ENCODE results near the gene SLC7A4.

The SLC7A4 gene

DNA sequence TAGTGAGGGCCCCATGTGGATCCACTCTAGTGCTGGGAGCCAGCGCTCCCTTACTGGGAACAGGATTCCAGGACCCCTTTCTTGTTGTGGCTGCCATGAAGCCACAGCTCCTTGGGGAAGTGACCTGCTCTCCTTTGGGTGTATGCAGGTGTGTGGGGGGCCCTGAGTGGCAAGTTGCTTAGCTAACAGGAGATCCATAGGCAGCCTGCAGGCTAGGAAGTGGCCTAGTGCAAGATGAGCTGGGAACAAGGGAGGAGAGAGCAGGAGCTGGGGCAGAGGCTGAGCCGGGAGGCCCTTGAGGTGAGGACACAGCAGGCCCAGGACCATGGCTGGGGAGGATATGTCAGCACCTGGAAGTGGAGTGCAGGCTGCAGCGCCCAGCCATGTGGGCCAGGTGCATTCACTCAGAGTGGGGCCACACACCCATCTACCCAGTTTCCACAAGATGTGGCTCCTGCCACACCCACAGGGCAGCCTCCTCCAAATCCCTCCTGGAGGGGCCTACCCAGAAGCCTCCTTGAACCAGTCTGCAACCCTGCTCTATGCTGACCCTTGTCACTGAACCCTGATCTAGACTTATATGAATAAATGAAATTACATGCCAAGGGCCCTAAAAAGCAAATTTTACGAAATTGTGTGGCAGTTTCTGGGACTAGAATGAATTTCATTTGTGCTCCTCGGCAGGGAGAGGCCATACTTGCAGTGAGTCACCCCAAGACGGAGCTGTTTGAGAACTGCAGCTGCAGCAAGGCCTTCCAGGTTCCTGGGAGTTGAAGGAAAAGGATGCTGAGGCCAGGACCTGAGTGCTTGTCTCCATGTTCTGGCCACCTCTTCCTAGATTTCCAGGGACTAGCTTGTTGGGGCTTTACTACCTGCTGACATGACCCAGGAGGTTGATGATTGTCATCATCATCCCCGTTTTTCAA, 33.7 kb downstream of the SLC7A4 start:
- no peak for DNase-seq (ENCODE audit: low spot score)

DNA sequence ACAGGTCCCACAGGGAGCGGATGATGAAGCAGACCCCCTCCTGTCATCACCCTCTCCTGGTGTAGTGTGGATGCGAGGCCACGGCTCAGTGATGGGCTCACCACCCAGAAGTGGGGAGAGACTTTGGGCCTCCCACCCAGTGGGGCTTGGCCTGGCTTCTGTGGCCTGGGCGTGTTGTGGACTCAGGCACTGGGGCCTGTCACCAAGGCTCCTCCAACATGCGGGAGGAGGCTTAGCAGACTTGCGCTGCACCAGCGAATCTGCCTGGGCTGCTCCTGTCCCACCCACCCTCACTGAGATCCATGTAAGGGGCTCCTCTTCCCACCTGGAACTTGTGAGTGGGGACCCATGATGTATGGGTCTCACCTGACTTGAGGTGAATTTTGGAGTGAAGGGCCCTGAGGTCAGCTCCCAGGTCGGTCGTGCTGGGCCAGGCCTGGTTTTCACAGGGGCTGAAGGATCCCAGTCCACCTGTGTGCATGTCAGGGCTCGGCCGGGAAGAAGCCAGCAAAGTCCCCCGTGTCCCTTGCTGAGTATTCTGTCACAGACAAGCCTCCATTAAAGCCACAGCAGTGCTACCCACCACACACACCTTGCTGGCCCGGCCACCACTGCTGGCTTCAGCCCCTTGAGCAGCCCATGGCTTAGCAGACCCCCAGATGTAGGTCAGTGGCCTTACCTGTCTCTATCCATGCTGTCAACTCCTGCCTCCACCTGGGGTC, 34.7 kb downstream of the SLC7A4 start:
- DNase-seq (ENCODE audit: low spot score): no peak

DNA sequence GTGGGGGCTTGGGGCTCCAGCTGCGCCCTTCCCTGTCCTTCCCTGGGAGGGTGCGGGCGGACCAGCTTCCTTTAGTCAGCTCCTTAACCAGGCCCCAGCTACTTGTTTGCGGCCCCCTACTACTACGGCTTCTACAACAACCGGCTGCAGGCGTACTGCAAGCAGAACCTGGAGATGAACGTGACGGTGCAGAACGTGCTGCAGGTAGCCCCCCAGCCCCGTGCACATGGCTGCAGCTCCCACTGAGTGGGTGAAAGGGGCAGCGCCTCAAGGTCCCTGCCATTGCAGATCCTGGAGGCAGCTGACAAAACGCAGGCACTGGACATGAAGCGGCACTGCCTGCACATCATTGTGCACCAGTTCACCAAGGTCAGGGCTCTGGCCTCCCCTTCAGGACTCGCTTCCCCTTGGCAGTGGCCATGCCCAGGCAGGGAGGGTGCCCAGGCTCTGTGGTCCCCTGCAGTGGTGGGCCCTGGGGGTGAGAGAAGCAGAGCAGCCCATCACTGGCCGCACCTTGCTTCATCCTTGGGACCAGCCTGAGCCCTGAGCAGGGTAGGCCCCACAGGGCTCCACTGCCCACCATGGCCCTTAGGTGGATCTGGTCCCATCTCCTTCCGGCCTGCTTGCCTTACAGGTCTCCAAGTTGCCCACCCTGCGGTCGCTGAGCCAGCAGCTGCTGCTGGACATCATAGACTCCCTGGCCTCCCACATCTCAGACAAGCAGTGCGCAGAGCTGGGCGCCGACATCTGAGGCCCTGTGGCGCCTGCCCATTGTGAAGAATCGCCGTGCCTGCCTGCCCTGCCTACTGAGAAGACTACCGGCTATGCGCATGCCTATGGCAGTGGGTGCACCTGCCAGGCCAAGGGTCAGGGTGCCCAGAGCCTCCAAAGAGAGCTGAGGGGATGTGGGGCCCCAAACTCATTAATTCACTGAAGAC, 35.5 kb downstream of the SLC7A4 start:
- DNase-seq (ENCODE audit: low spot score): no peak

DNA sequence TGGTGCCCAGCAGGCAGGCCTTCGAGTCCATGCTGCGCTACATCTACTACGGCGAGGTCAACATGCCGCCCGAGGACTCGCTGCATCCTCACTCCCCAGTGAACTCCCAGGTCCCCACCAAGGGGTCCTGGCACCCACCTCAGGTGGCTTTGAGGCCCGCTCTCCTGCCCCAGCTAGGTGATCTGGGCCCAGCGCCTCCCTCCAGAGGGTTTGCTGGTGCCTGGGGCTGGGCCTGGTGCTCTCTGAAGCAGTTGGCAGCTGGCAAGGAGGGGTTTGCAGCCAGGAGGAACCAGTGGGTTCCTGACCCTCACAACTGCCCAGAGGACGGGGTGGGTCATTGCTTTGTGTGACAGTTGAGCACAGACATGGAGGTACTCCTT, 36.3 kb downstream of the SLC7A4 start:
- DNase-seq (ENCODE audit: low spot score): no peak

DNA sequence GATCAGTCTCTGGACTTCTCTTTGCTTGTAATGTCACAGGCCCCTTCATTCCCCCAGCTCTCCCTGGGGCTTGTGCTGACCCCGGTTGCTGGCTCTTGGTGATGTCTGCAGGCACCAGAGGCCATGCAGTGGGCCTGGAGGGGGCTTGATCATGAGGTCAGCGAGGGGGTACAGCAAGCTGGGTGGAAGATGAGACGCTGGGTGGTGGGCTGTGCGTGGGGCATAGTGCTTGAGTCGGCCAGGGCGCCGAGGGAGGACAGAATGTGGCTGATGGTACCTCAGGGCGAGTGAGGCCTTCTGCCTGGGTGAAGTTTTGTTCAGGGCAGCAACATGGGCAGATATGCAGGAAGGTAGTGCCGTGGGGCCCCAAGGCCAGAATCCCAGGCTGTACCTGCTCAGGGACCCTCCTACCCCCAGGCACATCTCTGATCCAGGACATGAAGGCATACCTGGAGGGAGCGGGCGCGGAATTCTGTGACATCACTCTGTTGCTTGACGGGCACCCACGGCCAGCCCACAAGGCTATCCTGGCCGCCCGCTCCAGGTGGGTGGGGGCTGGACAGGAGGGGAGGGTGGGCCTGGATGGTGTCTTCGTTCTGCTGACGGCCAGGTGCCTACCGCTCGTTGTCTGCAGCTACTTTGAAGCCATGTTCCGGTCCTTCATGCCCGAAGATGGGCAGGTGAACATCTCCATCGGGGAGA, 36.9 kb downstream of the SLC7A4 start:
- DNase-seq (ENCODE audit: low spot score): no peak

DNA sequence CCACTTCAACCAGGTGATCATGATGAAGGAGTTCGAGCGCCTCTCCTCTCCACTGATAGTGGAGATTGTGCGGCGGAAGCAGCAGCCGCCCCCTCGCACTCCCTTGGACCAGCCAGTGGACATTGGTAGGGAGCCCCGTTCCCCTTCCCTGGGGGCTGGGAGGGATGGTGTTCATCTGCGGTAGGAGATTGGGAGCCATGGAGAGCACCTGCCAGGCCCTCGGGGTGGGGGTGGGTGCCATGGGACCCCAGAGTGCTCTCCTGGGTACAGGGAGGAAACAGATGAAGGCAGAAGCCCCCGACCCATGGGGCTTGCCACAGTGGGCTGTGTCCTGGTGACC, 37.5 kb downstream of the SLC7A4 start:
- DNase-seq (ENCODE audit: low spot score): no peak

DNA sequence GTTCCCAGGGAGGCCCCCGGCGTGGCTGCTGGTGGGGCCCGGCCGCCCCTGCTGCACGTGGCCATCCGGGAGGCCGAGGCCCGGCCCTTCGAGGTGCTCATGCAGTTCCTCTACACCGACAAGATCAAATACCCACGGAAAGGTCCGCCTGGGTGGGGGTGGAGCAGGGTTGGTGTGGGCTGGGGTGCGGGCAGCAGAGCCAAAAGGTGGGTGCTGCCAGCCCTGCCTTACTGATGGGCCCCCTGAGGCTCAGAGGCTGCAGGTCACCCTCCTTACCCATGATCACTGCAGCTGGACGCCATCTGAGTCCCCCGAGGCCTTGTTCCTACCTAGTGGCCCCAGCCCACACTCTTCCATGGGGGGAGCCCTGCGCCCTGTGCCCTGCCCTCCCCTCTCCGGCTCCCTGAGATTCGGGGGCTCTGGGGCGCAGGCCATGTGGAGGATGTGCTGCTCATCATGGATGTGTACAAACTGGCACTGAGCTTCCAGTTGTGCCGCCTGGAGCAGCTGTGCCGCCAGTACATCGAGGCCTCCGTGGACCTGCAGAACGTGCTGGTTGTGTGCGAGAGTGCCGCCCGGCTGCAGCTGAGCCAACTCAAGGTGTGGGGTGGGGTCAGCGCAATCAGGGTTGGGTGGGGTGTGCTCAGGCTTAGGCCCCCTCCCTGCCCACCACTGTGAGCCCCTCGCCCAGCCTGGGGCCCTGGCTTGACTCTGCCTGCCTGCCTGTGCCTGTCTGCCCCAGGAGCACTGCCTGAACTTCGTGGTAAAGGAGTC, 38.0 kb downstream of the SLC7A4 start:
- DNase-seq (ENCODE audit: low spot score): no peak

DNA sequence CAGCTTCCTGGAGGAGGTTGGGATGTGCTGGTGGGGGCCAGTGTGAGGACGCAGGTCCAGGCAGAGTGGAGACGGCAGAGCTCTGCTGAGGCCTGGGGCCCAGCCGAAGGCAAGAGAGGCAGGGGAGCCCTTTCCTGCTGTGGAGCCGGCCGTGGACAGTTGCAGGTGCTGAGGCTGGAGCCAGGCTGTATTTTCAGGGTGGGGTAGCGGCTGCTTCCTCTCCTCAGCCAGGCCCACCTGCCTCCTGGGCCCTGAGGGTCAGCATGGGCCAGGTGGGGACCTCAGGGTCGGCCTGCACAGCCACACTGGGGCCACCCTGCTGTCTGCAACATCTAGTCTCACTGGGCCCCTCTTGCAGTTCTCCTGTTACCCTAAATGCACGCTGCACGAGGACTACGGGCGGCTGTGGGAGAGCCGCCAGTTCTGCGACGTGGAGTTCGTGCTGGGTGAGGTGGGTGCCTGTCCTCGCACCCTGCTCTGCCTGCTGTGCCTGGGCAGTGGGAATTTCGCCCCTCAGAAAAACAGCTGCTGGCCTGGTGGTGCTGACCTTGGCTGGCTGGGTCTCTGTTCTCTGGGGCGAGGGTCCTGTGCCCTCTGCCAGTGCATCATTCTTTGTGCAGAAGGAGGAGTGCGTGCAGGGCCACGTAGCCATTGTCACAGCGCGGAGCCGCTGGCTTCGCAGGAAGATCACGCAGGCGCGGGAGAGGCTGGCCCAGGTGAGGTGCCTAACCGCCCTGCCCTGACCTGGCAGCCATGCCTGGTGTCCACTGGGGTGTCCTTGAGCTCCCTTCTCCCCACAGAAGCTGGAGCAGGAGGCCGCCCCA, 38.8 kb downstream of the SLC7A4 start:
- DNase-seq (ENCODE audit: low spot score): no peak

DNA sequence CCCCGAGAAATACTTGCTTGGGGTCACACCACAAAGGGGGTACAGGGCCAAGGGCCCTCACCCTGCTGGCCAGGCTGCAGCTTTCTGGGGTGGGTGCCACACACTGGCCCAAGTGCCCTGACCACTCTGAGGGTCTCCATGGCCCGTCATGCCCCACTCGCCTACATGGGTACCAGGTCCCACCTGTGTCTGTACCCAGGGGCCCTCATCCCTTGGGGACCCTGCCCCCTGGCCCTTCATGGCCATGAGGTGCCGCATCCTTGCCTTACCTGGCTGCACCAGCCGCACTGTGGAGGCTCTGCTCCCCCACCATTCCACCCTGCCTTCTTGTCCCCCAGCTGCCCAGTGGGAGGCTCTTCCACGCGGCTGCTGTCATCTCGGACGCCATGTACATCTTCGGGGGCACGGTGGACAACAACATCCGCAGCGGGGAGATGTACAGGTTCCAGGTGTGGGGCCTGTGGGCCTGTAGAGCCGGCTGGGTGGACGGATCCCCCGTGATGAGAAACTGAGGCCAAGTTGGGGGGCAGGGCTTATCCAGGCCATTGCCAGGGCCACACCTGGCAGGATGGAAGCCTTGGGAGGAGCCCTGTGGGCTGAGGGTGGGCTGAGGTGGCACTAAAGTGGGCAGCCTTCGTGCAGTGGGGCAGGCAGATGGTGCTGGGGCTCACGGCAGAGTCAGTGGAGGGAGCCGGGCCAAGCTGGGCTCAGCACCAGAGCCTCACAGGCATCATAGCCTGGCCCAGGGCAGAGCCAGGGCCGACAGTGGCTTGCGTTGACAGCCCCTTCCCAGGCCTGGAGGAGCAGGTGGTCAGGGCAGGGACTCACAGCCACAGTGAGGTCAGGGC, 39.7 kb downstream of the SLC7A4 start:
- no peak for DNase-seq (ENCODE audit: low spot score)

DNA sequence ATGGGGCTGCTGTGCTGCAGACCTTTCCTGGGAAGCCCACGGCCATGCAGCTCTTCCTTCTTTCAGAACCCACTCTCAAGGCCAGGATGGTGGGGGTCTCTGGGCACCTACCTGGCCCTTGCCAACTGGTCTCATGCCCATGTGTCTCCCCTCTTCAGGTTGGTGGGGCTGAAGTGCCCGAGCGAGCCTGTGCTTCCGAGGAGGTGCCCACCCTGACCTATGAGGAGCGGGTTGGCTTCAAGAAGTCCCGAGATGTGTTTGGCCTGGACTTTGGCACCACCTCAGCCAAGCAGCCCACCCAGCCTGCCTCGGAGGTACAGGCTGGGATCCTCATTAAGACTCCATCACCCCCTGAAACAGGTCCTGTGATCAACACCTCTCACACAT, 40.3 kb downstream of the SLC7A4 start:
- no peak for DNase-seq (ENCODE audit: low spot score)

DNA sequence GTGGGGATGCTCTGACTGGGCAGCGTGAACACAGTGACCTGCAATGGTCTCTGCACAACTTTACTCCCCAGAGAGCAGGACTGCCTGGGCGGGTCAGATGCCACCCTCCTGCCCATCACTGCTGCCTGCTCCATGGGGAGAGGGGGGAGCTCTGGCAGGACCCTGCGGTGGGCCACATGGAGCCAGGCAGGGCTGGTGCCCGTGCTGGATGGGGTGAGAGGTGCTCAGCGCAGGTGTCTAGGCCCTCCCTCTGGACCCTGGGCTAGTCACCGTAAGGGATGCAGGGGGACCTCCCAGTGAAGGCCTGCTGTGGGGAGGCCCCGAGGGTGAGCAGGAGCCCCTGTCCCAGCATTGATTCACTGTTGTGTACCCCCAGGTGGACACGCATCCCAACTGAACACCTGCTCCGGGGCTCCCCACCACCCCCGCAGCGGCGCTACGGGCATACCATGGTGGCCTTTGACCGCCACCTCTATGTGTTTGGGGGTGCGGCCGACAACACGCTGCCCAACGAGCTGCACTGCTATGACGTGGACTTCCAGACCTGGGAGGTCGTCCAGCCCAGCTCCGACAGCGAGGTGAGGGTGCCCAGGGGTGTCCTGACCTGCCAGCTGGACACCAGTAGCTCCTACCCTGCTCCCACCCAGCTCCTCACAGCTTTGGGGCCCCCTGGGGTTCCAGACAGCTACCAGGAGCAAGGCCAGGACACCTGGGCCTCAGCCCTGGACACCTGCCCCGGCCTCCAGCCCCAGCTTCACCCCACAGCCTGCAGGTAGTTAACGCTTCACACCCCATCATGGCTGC, 40.9 kb downstream of the SLC7A4 start:
- no peak for DNase-seq (ENCODE audit: low spot score)

DNA sequence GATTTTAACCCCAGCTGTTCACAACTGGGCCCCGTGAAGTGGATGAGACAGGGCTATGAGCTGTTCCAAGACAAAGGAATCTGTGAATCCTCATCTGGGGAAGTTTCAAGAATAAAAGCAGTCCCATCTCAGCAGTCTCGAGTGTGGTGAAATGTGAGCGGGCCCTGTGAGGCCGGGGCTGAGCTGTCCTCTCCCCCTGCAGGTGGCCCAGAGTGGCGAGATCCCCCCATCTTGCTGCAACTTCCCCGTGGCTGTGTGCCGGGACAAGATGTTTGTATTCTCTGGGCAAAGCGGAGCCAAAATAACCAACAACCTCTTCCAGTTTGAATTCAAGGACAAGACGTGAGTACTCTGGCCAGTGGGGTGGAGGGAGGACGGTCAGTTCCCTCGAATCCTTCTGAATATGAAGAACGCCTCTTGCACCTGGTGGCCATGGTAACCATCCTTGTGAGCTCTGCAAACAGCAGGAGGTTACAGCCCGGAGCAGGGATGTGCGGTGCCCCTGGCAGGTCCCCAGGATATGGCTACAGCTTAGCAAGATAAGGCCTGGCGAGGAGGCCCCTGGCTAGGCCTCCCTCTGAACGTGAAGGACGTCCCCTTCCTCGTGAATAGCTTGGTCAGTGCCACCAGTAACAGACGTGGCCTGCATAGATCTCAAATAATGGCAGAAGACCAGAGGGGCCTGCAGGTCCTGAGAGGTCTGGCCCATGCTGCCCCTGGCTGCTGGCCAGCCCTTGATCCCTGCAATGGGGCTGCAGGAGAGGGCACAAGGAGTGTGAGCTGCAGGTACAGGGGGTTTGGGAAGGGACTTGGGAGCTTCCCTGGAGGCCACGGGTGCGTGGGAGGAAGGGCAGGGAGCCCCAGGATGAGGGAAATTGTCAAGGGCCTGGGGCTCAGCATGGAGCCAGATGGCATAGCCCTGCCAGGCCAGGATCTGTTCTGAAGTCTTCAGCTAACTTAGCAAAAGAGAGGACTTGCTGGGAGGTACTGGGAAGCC, 41.9 kb downstream of the SLC7A4 start:
- no peak for DNase-seq (ENCODE audit: low spot score)

DNA sequence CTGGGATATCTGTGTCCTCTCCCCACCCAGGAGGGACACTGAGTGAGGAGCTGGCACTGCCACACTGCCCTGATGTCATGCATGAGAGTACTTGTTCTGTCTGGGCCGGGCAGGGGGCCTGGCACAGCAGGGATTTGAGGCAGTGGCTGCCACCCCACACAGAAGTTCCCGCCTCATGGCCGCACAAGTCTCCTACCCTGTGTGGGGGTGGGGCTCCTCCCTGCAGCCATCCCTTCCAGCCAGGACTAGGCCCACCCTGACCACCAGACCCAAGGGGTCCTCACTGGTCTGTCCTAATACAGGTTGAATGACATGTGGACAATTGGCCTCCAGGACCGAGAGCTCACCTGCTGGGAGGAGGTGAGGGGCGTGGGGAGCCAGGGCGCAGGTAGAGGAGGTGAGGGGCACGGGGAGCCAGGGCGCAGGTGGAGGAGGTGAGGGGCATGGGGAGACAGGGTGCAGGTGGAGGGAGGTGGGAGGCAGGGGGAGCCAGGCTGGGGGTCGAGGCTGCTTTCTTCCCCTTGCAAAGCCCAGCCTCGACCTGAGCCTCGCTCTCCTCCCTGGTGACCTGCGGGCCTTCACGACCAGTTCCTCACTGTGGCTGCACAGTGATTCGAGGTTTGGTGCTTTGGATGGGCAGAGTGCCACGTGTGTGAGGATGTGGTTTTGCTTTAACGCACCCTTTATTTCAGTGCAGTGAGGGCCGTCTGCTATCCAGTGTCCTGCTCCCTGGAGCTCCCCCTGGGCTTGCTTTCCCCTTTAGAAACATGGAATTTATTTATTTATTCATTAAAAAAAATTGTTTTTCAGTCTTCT, 42.8 kb downstream of the SLC7A4 start:
- no peak for DNase-seq (ENCODE audit: low spot score)

DNA sequence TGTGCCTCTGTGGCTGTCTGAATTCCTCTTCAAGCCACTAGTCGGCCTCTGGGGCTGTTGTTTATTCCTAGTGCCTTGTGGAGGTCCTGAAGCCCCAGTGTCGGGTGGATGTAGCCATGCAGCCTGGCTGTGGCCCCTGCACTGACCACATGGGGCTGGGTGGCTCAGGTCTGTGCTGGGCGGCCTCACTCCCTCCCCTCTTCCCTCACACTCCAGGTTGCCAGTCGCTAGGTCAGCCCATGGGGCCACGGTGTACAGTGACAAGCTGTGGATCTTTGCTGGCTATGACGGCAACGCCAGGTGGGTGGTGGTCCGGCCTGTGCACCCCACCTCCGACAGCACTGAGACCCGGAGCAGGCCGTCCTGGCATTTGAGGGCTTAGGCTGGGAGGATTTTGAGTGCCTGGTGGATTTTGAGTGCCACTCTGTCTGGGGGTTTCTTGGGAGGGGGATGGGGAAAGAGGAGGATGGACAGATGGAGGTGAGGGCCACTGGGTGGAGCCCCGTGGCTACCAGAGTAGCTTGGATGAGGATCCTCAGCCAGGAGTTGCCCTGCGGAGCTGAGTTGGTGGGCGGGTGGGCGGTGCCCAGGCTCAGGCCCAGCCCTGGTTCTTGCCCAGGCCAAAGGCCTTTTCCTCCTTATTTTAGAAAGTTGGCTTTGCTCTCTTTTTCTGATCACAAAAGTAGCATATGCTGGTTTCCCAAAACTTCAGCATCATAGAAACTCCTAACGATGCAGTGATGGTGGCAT, 43.6 kb downstream of the SLC7A4 start:
- DNase-seq (ENCODE audit: low spot score): no peak

DNA sequence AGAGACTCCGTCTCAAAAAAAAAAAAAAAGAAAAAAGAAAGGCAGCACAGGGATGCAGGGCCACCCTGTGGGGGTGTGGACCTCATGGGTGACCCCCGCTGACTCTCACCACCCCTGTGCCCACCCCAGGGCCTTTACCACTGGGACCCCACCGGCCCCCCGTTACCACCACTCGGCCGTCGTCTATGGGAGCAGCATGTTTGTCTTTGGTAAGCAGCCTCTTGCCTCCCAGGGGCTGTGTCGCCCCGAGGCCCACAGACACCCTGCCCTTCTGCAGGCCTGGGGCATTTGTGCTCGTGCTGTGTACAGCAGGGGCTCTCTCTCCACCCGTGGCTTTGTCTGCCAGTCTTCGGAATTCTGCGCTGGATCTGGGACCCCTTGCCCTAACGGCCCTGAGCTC, 45.0 kb downstream of the SLC7A4 start:
- DNase-seq (ENCODE audit: low spot score): no peak

Measured in globus pallidus (tissue), 1 donor.